Stimulated activated CD4-positive, alpha-beta T cell treated with anti-CD3 and anti-CD28 coated beads, Interleukin-12 subunit alpha, Interleukin-12 subunit beta, amount 100 ng/mL, for 48 hours (primary cell): ENCODE data around the gene PURA.
A peak's percentile ranks its signal among the peaks of the same experiment; 100 is the strongest.

Experiments
- DNase-seq, 3 donors: peaks; one replicate each; pipeline ENCODE4 v3.0.0-alpha.2; 2020; ENCODE audit warnings: low read depth in 2 of 3, low spot score in 1 of 3

The PURA gene

DNA sequence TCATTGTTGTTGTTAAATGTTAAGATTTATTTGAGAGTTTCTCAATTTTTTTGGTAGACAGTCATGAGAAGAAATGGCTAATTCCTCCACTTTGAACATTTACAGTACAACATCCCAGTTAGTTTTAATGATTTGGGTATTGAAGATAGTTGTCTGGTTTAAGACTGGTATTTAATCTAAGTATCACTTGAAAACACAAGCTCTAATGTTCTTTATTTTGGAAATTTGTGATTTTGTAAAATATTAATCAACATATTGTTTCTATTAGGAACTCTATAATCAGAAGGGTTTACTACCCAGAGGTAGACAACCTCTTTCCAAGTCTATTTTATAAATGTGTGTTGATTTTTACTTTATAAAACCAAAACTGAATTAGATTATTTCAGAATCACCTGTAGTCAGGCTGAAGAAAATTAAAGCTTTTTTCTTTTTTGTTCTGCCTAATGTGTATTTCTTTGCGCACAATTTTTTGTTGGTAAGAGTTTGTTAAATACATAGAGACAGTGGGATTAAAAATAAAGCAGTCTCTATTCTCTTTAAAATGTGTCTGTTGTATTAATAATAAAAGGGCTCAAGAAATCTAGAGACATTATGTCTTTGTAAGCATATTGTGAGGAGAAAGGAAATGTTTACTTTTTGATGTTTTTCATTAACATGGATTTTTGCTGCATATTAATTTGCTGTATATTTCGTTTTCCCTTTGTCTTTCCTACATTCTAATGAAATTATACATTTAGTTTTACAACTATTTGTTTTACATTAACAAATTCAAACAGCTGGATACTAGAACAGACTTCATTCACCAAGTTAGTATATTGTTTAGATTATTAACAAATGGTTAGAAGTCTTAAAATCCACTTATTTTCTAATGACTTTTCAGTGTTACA is 3.9 kb upstream of the PURA start:
- DNase-seq = no peak

- DNase-seq = no peak
Observed at GRCh38 chr5:140110646-140110957, 3.3 kb upstream of the PURA start.

GRCh38 chr5:140111011-140111858 is 2.7 kb upstream of the PURA start:
- no peak for DNase-seq

DNA sequence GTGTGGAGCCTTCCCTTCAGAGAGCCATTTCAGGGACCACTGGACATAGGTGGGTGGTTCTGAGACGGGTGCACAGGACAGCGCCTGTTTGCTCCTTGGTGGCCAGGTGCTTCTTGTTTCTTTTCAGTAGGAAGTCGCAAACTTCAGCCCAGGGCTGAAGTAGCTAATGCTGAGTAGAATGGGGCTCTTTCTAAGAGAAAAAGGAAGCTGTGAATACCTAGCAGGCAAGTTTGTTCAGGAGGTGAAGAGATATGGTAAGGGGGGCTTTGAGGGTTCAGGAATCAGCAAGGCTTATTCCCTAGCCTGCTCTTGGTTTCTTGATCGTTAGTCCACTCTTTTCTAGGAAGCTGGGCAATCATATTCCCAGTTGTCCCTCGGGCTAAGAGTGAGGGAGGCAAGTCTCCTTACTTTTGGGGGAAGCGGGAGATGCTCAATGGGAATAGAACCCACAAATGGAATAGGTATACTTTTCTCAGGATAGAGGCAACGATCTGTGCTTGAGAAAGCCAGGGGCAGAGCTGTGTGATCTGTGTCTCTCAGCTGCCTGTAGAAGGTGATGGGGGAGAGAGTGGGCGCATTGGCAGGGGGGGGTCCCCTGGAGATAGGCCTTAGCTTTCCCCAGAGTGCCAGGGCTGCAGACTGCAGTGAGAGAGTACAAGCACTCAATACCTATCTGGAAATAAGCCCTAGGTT is 1.9 kb upstream of the PURA start:
- DNase-seq = no peak

GRCh38 chr5:140112685-140113179 is 1.2 kb upstream of the PURA start:
- DNase-seq = no peak

DNA sequence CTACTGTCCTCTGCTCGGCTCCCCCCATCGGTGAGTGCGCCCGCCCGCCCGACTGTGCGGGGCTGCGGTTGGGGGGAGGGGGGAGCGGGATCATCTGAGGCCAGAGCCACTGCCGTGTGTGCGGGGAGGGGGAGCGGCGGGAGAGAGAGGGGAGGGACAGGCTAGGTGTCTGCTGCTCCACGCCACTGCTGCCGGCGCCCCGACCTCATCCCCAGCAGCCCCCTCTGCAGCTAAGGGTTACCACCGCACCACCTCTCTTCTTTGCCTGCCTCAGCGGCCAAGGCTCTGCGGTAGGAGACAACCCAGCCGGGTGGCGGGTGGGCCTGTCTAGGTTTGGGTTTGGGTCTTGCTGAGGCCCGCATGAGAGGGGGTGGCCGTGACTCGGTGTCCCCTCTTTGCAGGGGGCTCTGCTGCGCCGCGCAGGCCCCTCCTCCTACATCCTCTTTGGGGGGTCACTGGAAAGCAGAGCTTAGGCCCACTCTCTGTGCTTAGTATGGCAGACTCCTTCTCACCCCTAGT is 670 bp upstream of the PURA start:
- DNase-seq = no peak

GRCh38 chr5:140114341-140115185 is 654 bp downstream of the PURA start:
- DNase-seq = peak in 1 of 3 donors; percentile 29

DNA sequence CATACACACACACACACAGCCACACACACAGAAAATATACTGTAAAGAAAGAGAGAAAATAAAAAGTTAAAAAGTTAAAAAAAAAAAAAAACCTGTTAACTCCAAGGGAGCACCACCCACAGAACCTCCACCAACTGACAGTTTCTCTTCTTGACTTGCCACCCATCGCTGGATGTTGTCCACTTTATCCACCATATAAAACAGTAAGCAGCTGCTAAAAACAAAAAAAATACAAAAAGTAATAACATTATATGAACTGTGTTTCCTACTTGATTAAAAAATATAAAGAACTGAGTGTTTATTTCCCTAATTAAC is 1.2 kb downstream of the PURA start:
- DNase-seq = no peak

DNA sequence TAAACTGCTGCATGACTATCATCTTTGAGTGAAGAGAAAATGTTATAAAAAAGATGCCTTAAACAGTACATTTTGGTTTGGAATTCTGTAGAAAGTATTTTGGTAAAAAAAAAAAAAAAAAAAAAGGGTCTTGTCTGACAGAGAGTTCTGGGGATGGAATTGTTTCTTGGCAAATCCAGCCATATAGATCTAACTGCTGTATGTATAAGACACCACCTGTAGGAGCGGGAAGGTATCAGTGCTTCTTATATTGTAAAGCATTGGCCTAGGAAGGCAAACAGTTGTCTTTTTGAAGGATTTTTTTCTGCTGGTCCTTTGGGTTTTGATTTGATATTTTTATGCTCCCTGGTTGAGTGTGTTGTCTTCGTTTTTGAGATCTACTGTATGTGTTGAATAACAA is 2.8 kb downstream of the PURA start:
- no peak for DNase-seq

DNA sequence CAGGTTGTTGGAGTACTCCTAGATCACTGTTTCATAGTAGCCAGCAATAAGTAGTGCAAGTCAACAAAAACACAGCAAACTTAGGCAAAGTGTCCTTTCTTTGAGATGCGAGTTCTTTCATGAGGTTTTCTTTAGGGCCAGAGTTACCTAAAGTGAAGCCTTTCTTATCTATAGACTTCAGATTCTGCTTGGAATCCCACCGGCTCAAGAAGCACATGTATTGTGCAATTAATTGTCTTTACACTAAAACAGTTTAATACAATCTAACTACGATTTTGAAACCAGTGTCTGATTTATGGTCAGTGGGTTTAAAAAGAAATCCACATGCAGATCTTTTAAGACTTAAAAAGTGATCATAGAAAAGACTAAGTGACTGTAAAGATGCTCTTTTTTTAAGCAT is 3.6 kb downstream of the PURA start:
- no peak for DNase-seq

- no peak for DNase-seq
Observed at GRCh38 chr5:140118302-140118936, 4.5 kb downstream of the PURA start.

GRCh38 chr5:140125637-140126036 is 11.7 kb downstream of the PURA start, which contains the start of gene IGIP:
IGIP (plus strand) TSS chr5:140125937; CDS start chr5:140128477, 2,540 bp downstream.
- DNase-seq = no peak

DNA sequence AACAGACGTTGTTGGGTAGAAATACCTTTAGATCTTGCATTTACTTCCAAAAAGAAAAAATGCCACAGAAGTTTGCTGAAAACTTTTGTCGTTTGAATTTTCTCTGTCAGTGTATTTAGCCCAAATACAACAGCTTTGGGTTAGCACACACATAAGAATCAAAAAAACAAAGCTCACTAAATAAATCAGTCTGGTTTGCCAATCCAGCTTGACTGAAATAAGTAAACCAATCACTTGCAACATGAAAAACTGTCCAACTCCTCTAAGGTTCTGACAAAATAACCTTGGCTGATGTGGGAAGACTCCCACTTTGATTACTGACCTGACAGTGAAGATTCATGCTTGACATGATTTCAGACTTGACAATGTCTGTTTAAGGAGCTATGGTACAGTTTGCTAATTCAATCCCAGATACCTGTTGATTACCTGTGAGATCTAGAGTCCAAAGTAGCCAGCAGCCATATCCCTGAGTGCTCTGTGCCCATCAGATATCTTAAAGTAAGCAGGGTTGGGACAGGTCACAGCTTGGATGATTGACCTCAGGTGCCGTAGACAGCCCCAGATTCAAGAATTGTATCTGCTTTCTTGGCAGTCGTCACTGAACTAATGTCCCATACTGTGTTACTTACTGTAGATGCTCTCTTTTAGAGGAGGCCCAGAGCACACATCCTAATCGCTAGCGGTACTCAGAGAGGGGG is 12.6 kb downstream of the PURA start:
- no peak for DNase-seq

DNA sequence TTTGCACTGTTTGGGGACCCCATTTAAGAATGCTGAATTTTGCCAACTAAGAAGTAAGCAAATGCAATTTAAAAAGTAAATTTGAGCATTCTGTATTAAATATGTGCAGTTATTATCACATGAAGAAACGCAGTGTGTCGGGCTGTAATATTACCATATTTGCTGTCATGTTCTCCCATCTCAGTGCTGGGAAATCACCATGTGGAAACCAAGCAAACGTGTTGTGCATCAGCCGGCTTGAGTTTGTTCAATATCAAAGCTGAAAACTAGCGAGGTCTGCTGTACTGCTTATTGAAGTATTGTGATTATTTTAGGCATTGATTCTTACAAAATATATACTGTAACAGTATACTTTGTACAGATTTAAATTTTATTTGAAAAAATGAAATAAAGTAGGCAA is 14.5 kb downstream of the PURA start:
- DNase-seq = no peak

- no peak for DNase-seq
Observed at GRCh38 chr5:140130949-140131733, 17.2 kb downstream of the PURA start.

DNA sequence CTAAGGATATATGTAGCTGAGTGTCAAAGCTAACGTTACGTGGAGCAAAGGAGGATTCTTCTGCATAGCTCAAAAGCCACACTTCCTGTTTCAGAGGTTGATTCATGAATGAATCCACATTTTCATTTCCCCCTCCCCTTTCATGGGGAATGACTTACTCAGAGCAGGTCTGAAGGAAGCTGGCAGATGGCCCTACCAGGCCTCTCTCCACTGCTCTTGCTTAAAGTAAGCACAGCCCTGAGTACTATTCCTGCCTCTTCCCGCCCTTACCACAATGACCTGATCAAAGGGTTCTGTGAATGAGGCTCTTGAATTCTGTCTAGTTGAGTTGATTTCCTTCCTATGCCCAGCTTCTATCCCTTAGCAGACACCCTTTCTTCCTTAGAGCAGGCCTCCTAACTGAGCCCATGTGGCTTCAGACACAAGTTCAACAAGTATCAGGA is 18.1 kb downstream of the PURA start:
- DNase-seq = no peak

- DNase-seq = no peak
Observed at GRCh38 chr5:140133514-140134167, 19.7 kb downstream of the PURA start.

DNA sequence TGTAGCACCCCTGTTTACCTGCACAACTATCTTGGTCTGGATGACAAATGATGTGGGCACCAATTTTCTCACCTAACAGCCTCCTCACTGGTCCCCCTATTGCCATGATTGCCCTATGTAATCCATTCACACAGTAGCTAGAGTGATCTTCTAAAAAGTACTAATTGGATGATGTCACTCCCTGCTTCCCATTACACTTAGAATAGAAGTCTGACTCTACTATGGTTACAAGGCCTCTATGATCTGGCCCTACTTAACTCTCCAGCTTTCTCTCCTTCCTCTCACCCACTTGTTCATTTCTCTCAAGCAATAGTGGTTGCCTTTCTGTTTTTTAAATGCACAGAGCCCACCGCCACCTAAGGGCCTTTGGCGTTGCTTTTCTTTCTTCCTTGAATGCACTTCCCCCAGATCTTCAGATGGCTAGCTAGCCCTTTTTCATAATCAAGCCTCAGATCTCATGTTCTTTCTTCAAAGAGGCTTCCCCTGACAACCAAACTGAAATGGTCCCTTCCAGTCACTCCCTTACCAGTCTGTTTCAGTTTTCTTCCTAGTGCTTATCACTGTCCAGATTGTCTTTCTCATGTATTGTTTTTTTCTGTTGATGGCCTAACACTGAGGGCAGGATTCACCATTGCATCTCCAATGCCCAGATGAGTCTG is 20.5 kb downstream of the PURA start:
- DNase-seq = no peak
